GM12878 (cell line): ENCODE results near the gene PIP5KL1.

Source experiments
- ESRRA ChIP-seq: IDR thresholded peaks from 2 replicates; pipeline ENCODE4 v1.6.1; 2012; ENCODE audit warnings: mild to moderate bottlenecking, low read length, improper control_type of control experiment
- JUNB ChIP-seq: IDR thresholded peaks from 2 replicates; pipeline ENCODE4 v1.6.1; 2016; ENCODE audit warnings: antibody characterized with exemption, mild to moderate bottlenecking
- MXI1 ChIP-seq: fragments of 150-350 bp; IDR thresholded peaks from 2 replicates; pipeline ENCODE4 v1.6.1; 2011; ENCODE audit warnings: low read depth, mild to moderate bottlenecking, inconsistent platforms, low read length, improper control_type of control experiment
- NFIC ChIP-seq: IDR thresholded peaks from 2 replicates; pipeline ENCODE4 v1.6.1; 2012; ENCODE audit warnings: low read depth, mild to moderate bottlenecking, inconsistent platforms, low read length, moderate library complexity
- NRF1 ChIP-seq: conservative IDR thresholded peaks from 2 replicates; pipeline ENCODE4 v1.6.1; 2011; ENCODE audit warnings: mild to moderate bottlenecking, low read depth, low read length, improper control_type of control experiment
- PRDM15 ChIP-seq: fragments of 450-650 bp; formaldehyde crosslinking; IDR thresholded peaks from 2 replicates; pipeline ENCODE4 v1.4.0; 2020; ENCODE audit warnings: mild to moderate bottlenecking, moderate library complexity
- TF ChIP-seq, protein P1 (sequence below): IDR thresholded peaks from 2 replicates; pipeline ENCODE4 v1.6.1; 2012; ENCODE audit warnings: mild to moderate bottlenecking, low read depth, low read length
- TF ChIP-seq, protein P2 (sequence below): fragments of 450-650 bp; formaldehyde crosslinking; IDR thresholded peaks from 2 replicates; pipeline ENCODE4 v1.4.0; 2022; ENCODE audit warnings: mild to moderate bottlenecking, moderate library complexity

- TF ChIP-seq NRF1 (no peak), PRDM15 (no peak), NFIC (no peak), JUNB (no peak), ESRRA (no peak), MXI1 (no peak)
- TF ChIP-seq, protein P1, sequence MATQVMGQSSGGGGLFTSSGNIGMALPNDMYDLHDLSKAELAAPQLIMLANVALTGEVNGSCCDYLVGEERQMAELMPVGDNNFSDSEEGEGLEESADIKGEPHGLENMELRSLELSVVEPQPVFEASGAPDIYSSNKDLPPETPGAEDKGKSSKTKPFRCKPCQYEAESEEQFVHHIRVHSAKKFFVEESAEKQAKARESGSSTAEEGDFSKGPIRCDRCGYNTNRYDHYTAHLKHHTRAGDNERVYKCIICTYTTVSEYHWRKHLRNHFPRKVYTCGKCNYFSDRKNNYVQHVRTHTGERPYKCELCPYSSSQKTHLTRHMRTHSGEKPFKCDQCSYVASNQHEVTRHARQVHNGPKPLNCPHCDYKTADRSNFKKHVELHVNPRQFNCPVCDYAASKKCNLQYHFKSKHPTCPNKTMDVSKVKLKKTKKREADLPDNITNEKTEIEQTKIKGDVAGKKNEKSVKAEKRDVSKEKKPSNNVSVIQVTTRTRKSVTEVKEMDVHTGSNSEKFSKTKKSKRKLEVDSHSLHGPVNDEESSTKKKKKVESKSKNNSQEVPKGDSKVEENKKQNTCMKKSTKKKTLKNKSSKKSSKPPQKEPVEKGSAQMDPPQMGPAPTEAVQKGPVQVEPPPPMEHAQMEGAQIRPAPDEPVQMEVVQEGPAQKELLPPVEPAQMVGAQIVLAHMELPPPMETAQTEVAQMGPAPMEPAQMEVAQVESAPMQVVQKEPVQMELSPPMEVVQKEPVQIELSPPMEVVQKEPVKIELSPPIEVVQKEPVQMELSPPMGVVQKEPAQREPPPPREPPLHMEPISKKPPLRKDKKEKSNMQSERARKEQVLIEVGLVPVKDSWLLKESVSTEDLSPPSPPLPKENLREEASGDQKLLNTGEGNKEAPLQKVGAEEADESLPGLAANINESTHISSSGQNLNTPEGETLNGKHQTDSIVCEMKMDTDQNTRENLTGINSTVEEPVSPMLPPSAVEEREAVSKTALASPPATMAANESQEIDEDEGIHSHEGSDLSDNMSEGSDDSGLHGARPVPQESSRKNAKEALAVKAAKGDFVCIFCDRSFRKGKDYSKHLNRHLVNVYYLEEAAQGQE, result no peak
- TF ChIP-seq, protein P2, sequence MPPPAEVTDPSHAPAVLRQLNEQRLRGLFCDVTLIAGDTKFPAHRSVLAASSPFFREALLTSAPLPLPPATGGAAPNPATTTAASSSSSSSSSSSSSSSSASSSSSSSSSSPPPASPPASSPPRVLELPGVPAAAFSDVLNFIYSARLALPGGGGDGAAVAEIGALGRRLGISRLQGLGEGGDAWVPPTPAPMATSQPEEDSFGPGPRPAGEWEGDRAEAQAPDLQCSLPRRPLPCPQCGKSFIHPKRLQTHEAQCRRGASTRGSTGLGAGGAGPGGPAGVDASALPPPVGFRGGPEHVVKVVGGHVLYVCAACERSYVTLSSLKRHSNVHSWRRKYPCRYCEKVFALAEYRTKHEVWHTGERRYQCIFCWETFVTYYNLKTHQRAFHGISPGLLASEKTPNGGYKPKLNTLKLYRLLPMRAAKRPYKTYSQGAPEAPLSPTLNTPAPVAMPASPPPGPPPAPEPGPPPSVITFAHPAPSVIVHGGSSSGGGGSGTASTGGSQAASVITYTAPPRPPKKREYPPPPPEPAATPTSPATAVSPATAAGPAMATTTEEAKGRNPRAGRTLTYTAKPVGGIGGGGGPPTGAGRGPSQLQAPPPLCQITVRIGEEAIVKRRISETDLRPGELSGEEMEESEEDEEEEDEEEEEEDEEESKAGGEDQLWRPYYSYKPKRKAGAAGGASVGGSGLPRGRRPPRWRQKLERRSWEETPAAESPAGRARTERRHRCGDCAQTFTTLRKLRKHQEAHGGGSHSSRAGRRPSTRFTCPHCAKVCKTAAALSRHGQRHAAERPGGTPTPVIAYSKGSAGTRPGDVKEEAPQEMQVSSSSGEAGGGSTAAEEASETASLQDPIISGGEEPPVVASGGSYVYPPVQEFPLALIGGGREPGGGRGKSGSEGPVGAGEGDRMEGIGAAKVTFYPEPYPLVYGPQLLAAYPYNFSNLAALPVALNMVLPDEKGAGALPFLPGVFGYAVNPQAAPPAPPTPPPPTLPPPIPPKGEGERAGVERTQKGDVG (CRISPR knock-in tag), result no peak
These were observed 37.5 kb upstream of the PIP5KL1 start for GRCh38 chr9:127968042-127968441.
